Neural progenitor cell (in vitro differentiated cells): Measurements from ENCODE around the gene CD244. TPM values are rescaled to one million over a fixed set of nuclear protein-coding genes. Genes with fewer than 3 reads are reported as not detected.

Experiments
- DNase-seq: peaks from one replicate; pipeline ENCODE4 v3.0.0-alpha.2; 2016; ENCODE audit warnings: low spot score
- H2AFZ ChIP-seq: fragments of 200-600 bp; sonication (generic); replicated peaks from 2 replicates; pipeline ENCODE4 v1.6.1; 2016; ENCODE audit warnings: antibody characterized with exemption
- H3F3A ChIP-seq: fragments of 200-600 bp; sonication (generic); 2 replicates; pipeline ENCODE4 v1.6.1; 2016; ENCODE audit warnings: antibody characterized with exemption, low read depth
- H3K27ac ChIP-seq: fragments of 200-600 bp; sonication (generic); 2 replicates; pipeline ENCODE4 v1.5.1; 2016; ENCODE audit warnings: mild to moderate bottlenecking
- H3K27me3 ChIP-seq: fragments of 200-600 bp; sonication (generic); 2 replicates; pipeline ENCODE4 v1.6.1; 2016; ENCODE audit warnings: mild to moderate bottlenecking, moderate library complexity
- H3K36me3 ChIP-seq: fragments of 200-600 bp; sonication (generic); 2 replicates; pipeline ENCODE4 v1.5.1; 2016
- H3K4me1 ChIP-seq: fragments of 200-600 bp; sonication (generic); 2 replicates; pipeline ENCODE4 v1.6.1; 2016; ENCODE audit warnings: mixed run types
- H3K4me2 ChIP-seq: fragments of 200-600 bp; sonication (generic); 2 replicates; pipeline ENCODE4 v1.6.1; 2016
- H3K4me3 ChIP-seq: fragments of 200-600 bp; sonication (generic); 2 replicates; pipeline ENCODE4 v1.5.1; 2016
- H3K79me2 ChIP-seq: fragments of 200-600 bp; sonication (generic); 2 replicates; pipeline ENCODE4 v1.6.1; 2016; ENCODE audit warnings: low read depth
- H3K9ac ChIP-seq: fragments of 200-600 bp; sonication (generic); 2 replicates; pipeline ENCODE4 v1.6.1; 2016
- H3K9me3 ChIP-seq: fragments of 200-600 bp; sonication (generic); 2 replicates; pipeline ENCODE4 v1.5.1; 2016; ENCODE audit warnings: low read depth
- H4K20me1 ChIP-seq: fragments of 200-600 bp; sonication (generic); 2 replicates; pipeline ENCODE4 v1.6.1; 2016; ENCODE audit warnings: low read depth
- H3K27ac Mint-ChIP-seq: 3 replicates; pipeline ENCODE4 v1.8.0; 2021; ENCODE audit warnings: mixed read lengths
- H3K27me3 Mint-ChIP-seq: 2 replicates; pipeline ENCODE4 v1.8.0; 2022; ENCODE audit warnings: low read depth, mild to moderate bottlenecking, inconsistent platforms, moderate library complexity, mixed read lengths; ENCODE audit not compliant: insufficient read depth
- H3K36me3 Mint-ChIP-seq: 3 replicates; pipeline ENCODE4 v1.8.0; 2021; ENCODE audit warnings: mixed read lengths
- H3K4me1 Mint-ChIP-seq: 3 replicates; pipeline ENCODE4 v1.8.0; 2021; ENCODE audit warnings: mixed read lengths
- H3K4me3 Mint-ChIP-seq: 3 replicates; pipeline ENCODE4 v1.8.0; 2021; ENCODE audit warnings: mild to moderate bottlenecking, moderate library complexity, mixed read lengths
- H3K9me3 Mint-ChIP-seq: 3 replicates; pipeline ENCODE4 v1.8.0; 2020; ENCODE audit warnings: mixed read lengths
- EZH2 ChIP-seq: fragments of 200-600 bp; sonication (generic); IDR thresholded peaks from 2 replicates; pipeline ENCODE4 v1.6.1; 2017; ENCODE audit warnings: antibody characterized with exemption, mild to moderate bottlenecking, moderate library complexity
- EZH2phosphoT487 ChIP-seq: fragments of 200-600 bp; sonication (generic); IDR thresholded peaks from 2 replicates; pipeline ENCODE4 v1.6.1; 2017; ENCODE audit warnings: antibody characterized with exemption
- total RNA-seq: library from RNA; depleted of rRNA; stranded (reverse); fragments of >200 nt; gene quantifications from 2 replicates; pipeline ENCODE4 v1.2.3, GENCODE V29; 2015; ENCODE audit warnings: low replicate concordance
- TF ChIP-seq, protein P1 (sequence below): fragments of 200-600 bp; sonication (generic); IDR thresholded peaks from 2 replicates; pipeline ENCODE4 v1.5.1; 2017; ENCODE audit warnings: antibody characterized with exemption, mild to moderate bottlenecking

Gene CD244
- total RNA-seq, 1 donor from 2014 or later: not detected

DNA sequence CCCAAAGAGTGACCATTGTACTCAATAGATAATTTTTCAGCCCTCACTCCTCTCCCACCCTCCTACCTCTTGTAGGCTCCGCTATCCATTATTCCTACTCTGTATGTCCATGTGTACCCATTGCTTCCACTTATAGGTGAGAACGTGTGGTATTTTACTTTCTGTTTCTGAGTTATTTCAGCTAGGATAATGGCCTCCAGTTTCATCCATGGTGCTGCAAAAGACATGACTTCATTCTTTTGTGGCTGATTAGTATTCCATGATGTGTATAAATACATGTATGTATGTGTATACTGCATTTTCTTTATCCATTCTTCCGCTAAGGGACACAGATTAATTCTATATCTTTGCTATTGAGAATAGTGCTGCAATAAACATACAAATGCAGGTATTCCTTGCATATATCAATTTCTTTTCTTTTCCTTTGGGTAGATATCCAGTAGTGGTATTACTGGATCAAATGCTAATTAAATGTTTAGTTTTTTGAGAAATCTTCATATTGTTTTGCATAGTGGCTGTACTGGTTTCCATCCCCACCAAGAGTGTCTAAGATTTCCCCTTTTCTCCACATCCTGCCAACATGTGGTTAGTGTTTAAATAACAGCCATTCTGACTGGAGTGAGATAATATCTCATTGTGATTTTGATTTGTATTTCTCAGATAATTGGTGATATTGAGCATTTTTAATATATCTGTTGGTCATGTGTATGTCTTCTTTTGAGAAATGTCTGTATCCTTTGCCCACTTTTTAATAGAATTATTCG is 61.9 kb downstream of the CD244 start:
- peaks cover 4% of the 10 kb centered on the region for H3K27me3 Mint-ChIP-seq
- TF ChIP-seq EZH2phosphoT487 (no peak), EZH2 (no peak)
- TF ChIP-seq, protein P1, sequence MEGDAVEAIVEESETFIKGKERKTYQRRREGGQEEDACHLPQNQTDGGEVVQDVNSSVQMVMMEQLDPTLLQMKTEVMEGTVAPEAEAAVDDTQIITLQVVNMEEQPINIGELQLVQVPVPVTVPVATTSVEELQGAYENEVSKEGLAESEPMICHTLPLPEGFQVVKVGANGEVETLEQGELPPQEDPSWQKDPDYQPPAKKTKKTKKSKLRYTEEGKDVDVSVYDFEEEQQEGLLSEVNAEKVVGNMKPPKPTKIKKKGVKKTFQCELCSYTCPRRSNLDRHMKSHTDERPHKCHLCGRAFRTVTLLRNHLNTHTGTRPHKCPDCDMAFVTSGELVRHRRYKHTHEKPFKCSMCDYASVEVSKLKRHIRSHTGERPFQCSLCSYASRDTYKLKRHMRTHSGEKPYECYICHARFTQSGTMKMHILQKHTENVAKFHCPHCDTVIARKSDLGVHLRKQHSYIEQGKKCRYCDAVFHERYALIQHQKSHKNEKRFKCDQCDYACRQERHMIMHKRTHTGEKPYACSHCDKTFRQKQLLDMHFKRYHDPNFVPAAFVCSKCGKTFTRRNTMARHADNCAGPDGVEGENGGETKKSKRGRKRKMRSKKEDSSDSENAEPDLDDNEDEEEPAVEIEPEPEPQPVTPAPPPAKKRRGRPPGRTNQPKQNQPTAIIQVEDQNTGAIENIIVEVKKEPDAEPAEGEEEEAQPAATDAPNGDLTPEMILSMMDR: no peak
- no peak for DNase-seq
- no peak overlapping the region for H3K9ac ChIP-seq
- no peaks in the 10 kb centered on the region for H3K9me3 ChIP-seq
- no peaks in the 10 kb centered on the region for H3K4me1 Mint-ChIP-seq
- no peaks in the 10 kb centered on the region for H3K36me3 ChIP-seq
- no peaks in the 10 kb centered on the region for H3K4me1 ChIP-seq
- no peak overlapping the region for H3K27ac Mint-ChIP-seq
- H3K4me3 ChIP-seq: no peak overlapping the region
- no peak overlapping the region for H3K27ac ChIP-seq
- no peaks in the 10 kb centered on the region for H3F3A ChIP-seq
- no peaks in the 10 kb centered on the region for H3K79me2 ChIP-seq
- no peaks in the 10 kb centered on the region for H3K36me3 Mint-ChIP-seq
- no peaks in the 10 kb centered on the region for H3K27me3 ChIP-seq
- no peaks in the 10 kb centered on the region for H4K20me1 ChIP-seq
- H3K4me2 ChIP-seq: no peak overlapping the region
- peaks cover 11% of the 10 kb centered on the region for H3K9me3 Mint-ChIP-seq
- H2AFZ ChIP-seq: no peak overlapping the region
- no peak overlapping the region for H3K4me3 Mint-ChIP-seq

DNA sequence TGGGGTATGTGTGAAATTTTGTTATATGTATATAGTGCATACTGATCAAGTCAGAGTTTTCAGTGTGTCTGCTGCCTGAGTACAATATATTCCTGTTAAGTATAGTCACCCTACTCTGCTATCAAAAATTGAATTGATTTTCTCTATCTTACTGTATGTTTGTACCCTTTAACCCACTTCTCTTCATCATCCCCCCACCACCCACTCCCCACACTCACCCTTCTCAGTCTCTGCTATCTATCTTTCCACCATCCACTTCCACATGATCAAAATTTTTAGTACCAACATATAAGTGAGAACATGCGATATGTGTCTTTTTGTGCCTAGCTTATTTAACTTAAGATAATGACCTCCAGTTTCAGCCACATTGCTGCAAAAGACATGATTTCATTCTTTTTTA is 62.5 kb downstream of the CD244 start:
- Mint-ChIP-seq H3K27ac (no peak overlapping the region), H3K4me1 (no peaks in the 10 kb centered on the region), H3K4me3 (no peak overlapping the region), H3K36me3 (no peaks in the 10 kb centered on the region), H3K9me3 (peaks cover 9% of the 10 kb centered on the region), H3K27me3 (peaks cover 4% of the 10 kb centered on the region)
- Histone ChIP-seq H3K9ac (no peak overlapping the region), H3K4me2 (no peak overlapping the region), H3K4me3 (no peak overlapping the region), H2AFZ (no peak overlapping the region), H3K79me2 (no peaks in the 10 kb centered on the region), H3K4me1 (no peaks in the 10 kb centered on the region), H3K9me3 (no peaks in the 10 kb centered on the region), H3F3A (no peaks in the 10 kb centered on the region), H3K27ac (no peak overlapping the region), H3K27me3 (no peaks in the 10 kb centered on the region), H3K36me3 (no peaks in the 10 kb centered on the region), H4K20me1 (no peaks in the 10 kb centered on the region)
- TF ChIP-seq EZH2 (no peak), EZH2phosphoT487 (no peak)
- TF ChIP-seq, protein P1: no peak
- DNase-seq: no peak

DNA sequence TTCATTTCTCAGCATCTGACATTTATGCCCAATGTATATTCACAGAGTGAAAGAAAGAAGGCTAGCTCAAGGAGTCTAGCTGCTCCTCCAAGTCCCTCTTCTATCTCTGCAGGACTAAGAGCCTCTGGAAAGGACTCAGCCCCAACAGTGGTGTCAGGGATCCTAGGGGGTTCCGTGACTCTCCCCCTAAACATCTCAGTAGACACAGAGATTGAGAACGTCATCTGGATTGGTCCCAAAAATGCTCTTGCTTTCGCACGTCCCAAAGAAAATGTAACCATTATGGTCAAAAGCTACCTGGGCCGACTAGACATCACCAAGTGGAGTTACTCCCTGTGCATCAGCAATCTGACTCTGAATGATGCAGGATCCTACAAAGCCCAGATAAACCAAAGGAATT is 63.0 kb downstream of the CD244 start:
- Mint-ChIP-seq H3K4me3 (no peak overlapping the region), H3K36me3 (no peaks in the 10 kb centered on the region), H3K9me3 (peaks cover 6% of the 10 kb centered on the region), H3K27me3 (peaks cover 4% of the 10 kb centered on the region), H3K27ac (no peak overlapping the region), H3K4me1 (no peaks in the 10 kb centered on the region)
- H3K27me3 ChIP-seq: no peaks in the 10 kb centered on the region
- no peak overlapping the region for H3K9ac ChIP-seq
- no peaks in the 10 kb centered on the region for H3K36me3 ChIP-seq
- no peaks in the 10 kb centered on the region for H4K20me1 ChIP-seq
- H3K4me2 ChIP-seq: no peak overlapping the region
- TF ChIP-seq, protein P1: no peak
- no peak for TF ChIP-seq EZH2
- TF ChIP-seq EZH2phosphoT487: no peak
- H3K4me3 ChIP-seq: no peak overlapping the region
- H2AFZ ChIP-seq: no peak overlapping the region
- no peaks in the 10 kb centered on the region for H3K79me2 ChIP-seq
- no peaks in the 10 kb centered on the region for H3K9me3 ChIP-seq
- H3K4me1 ChIP-seq: no peaks in the 10 kb centered on the region
- no peaks in the 10 kb centered on the region for H3F3A ChIP-seq
- H3K27ac ChIP-seq: no peak overlapping the region
- no peak for DNase-seq
